B cell (primary cell): ENCODE results near the gene ARHGAP33.

Experiments used
- CTCF ChIP-seq: fragments of 200-600 bp; IDR thresholded peaks from one replicate; pipeline ENCODE4 v1.8.0; 2022; ENCODE audit warnings: antibody characterized with exemption, mild to moderate bottlenecking
- EZH2 ChIP-seq: IDR thresholded peaks from 2 replicates; pipeline ENCODE4 v1.6.1; 2012; ENCODE audit warnings: borderline replicate concordance, low read depth, mild to moderate bottlenecking, moderate library complexity, low read length; ENCODE audit not compliant: insufficient read depth, poor library complexity, severe bottlenecking

GRCh38 chr19:35805526-35806102 is 30.2 kb downstream of the ARHGAP33 start:
- TF ChIP-seq CTCF (no peak), EZH2 (no peak)
